T-helper 2 cell treated with Interferon-gamma antibody and Interleukin-4, amounts not matched to agents 100 ng/mL and 5 ng/mL, for 36 hours (primary cell): ENCODE data around the gene NRL. TPM values are rescaled to one million over a fixed set of nuclear protein-coding genes. Genes with fewer than 3 reads are reported as not detected.

Experiments
- intact Hi-C: fragments of 100-400 bp; cut with micrococcal nuclease; formaldehyde crosslinking; loops from one replicate; pipeline ENCODE4 v1.15.1; 2023
- total RNA-seq: library from RNA; stranded (reverse); gene quantifications from 2 replicates; pipeline ENCODE4 v1.2.3, GENCODE V29; 2022

NRL gene
- total RNA-seq, 1 donor from 2014 or later: 2.4 TPM

DNA sequence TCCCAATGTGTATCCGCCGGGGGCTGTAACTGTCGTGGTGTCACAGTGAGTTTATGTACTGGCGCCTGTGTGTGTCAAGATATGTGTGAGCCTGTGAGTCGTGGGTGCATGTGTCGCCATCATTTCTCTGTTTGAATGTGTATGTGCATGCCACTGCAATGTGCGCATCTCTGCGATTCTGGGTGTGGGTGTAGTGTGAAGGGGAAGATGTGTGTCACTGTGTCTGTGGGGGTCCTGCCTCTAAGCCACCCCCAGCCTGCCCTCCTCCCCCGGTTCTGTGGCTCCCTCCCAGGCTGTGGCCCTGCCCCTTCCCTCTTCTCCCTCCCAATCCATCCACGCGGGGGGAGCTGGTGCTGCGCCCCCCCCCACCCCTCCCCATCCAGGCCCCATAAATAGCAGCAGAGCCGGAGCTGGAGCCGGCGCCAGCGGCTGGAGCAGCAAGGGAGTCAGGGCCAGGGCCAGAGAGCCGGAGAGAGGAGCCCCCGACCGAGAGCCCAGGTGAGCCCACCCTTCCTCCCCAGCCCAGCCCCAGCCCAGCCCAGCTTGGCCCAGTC, 43.5 kb downstream of the NRL start, which contains the start of gene CPNE6:
TSS of gene CPNE6 (plus strand) at position 419 of the 554 bp plus-strand sequence. CDS start 1,375 bp downstream, outside the sequence.
- intact Hi-C loops: no loop called here

DNA sequence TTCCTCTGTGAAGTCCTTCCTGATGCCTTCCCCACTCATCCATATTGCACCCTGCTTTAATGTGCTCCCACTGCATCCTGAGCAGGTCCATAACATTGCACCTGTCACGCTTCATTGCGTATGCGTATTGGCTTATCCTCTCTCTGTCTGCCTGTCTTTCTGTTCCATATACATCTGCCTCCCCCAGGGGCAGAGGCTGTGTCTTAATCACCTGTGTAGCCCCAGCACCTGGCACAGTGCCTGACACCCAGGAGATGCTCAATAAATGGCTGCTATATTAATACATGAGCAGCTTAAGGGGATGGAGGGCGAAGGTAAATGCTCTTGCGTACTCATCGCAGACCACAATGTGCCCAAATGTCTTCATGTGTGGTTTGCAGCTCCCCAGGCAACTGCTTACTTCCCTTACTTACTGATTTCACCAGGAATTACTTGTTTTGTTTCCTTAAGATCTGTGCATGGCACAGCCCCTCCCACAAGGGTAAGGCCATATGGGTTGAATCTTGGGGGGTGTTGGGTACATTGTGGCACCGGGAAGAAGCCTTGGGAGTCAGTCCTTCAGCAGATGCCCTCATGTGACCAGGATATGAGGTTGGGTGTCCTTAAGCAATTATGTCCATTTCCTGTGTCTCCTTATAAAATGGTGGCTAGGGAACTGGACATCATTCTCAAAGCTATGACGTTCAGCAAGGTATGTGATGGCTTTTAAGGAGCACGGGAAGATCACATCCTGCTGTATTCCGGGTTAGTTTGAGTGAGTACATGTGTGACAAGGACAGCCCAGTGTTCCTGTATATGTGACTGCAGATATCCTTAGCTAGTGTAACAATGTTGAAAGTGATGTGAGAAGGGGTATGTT, 44.2 kb downstream of the NRL start:
- intact Hi-C loops: no loop called here

DNA sequence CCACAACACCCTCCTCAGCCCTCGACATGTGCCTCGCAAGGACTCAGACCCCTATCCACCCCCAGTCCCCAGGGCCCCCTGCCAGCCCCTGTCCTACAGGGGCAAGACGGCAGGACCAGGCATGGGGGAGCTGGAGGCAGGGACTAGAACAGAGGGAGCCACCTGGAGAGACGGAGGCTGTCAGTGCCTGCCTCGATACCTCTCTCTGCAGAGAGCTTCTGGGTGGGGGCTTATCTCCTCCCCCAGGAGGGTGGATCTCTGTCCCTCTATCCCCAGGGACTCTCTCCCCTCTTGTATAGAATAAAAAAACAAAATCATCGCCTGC, 45.4 kb downstream of the NRL start:
- intact Hi-C loops: no loop called here

DNA sequence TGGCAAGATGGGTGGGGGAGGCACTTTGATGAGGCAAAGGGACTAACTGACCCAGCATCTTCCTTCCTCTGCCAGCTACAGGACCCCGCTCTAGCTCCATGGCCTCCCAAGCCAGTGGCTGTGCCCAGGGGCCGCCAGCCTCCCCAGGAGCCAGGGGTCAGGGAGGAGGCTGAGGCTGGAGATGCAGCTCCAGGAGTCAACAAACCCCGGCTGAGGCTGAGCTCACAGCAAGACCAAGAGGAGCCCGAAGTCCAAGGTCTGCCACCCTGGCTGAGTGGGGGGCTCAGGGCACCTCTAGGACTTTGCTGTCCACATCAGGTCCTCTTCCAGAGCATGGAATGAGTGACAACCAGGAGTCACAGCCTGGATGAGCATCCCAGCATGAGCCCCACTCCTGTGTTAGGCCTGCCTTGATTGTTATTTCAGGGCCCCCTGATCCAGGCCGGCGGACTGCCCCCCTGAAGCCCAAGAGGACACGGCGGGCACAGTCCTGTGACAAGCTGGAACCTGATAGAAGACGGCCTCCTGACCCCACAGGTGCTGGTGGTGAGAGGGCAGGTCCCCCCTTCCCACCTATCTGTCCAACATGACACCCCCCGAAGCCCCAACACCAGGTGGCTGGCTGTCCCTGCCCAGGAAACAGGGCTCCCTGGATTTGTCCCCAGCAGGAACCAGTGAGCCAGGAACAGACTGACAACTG, 45.9 kb downstream of the NRL start:
- intact Hi-C loops: no loop called here

DNA sequence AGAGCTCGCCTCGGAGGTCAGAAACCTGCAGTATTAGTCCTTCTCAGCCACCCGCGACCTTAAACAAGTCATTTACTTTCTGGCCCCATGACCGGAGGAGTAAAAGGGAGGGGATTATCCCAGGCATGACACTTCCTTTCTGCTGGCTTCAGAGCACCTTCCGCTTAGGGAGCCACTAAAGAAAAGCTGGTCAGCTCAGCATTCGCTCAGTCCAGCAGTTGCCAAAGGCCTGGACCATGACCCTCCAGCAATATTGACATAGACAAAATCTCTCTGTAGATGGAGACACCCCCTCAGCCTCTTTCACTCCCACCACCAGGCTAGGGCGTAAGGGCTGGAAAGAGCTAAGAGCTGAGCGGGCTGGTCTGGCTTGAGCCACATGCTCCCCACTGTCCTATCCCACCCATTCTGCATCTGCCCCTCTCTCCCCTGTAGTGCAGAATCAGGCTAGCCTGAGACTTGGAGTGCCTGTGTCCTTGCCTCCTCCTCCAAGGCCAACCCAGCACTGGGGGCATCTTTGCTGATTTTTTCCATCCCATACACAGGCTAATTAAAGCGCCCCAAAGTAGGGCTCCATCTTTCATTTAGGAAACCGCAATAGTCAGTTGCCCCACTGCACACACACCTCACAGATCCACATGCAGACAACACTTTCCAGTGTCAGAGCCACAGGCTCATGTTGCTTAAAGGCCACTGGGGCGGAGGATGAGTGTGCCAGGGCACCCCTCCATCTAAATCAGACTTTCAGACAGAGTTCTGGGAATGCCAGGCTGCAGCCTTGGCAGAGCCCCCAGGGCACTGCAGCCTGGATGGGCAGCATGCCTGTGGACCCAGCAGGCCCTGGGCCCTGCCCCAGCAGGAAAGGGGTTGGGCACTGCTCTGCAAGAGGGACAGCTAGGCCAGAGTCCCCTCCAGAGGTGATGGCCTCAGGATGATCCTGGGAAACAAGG, 47.3 kb downstream of the NRL start:
- intact Hi-C loops: no loop called here

DNA sequence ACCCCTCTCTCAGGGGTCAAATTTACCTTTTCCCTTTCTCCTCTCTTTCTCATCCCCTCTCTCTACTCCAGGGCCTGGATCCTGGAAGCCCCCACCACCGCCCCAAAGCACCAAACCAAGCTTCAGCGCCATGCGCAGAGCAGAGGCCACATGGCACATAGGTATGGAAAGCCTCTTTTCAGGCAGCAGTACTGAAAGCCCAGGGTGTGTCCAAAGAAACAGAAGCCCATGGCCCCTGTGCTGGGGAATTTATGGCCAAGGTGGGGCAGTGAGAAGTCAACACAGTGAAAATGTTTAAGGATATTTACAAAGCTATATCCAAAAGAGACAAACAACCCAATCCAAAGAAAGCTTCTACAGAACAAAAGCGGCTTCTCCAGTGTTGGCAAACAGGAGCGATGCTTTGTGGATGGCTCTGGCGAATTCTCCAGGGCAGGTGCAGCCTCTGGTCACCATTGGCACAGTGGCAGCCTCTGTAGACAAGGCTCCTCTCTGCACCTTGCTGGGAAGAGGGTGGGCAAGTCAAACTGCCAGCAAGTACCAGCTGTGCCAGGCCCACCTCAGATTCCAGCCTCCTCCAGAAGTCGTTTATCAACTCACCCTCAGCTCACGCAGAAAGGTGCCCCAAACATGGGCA, 48.1 kb downstream of the NRL start:
- intact Hi-C loops: no loop called here

DNA sequence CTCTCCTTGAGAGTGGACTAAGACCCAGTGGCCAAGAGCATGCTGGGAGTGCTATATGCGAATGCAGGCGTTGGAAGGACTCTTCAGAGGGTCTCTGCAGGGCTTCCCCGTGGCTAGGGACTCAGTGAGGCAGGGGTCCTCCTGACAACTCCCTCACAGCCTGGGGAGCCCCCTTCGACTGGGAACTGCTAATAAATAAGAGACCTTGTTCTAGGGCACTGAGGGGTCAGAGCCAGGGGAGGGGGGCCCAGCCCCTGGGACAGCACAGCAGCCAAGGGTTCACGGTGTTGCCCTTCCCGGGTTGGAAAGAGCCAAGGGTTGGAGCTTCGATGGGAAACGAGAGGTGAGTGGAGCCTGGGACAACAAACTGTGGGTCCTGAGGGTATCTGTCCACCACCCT, 49.3 kb downstream of the NRL start:
- intact Hi-C loops: no loop called here

DNA sequence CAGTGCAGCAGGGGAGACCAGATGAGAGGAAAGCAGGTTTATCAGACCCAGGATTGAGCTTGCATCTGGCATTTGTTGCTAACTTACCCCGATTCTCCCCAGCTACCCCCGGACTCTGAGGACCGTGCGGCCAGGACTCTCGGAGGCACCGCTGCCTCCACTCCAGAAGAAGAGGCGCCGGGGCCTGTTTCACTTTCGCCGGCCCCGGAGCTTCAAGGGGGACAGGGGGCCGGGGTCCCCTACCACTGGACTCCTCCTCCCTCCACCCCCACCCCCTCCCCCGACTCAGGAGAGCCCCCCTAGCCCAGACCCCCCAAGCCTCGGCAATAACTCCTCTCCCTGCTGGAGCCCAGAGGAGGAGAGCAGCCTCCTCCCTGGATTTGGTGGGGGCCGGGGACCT, 49.9 kb downstream of the NRL start:
- intact Hi-C loops: no loop called here

DNA sequence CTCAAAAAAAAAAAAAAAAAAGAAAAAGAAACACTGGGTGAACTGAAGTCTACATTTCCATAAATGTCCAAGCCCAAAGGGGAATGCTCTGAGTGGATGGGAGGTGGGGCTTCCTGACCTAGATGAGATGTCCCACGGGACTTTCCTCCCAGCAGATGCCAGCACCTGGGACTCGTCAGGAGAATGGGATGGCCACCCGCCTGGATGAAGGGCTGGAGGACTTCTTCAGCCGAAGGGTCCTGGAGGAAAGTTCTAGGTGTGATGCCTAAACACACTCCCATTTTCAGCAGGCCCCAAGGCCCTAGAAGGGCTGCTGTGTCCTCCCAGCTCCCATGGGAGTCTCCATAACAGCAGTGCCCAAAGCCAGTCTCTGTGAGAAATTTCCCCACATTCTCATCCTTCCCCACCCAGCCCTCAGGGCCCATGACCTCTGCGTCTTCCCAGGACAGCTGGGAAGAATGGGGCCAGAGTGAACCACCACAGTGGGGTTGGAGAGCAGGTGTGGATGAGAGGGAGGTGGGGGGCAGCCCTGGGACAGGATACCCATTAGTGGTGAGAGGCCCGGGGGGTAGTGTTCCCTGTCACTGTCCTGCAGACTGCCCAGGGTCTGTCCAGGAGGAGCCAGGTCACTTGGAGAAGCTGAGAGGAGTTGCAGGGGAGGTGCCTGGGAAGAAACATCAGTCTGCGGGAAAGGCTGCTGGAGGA, 50.5 kb downstream of the NRL start:
- intact Hi-C loops: no loop called here

DNA sequence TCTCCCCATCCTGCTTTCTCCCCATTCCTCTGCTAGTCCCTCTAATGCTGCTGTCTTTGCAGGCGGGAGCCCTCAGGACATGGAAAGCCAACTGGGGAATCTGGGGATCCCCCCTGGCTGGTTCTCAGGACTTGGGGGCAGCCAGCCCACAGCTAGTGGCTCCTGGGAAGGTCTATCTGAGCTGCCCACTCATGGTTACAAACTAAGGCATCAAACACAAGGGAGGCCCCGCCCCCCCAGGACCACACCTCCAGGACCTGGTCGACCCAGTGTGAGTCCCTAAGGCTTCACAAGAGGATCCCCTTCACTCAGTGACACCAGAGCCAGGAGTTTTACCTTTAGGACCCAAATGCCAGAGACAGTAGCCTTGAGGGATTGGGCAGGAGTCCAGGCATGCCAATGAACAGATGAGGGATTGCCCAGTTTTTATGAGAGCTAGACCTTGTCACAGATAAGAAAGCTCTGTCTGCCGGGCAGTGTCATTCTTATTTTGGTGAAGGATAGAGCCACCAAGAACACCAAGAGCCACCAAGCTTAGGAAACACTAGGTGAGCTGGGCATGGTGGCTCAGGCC, 51.4 kb downstream of the NRL start:
- intact Hi-C loops: no loop called here

DNA sequence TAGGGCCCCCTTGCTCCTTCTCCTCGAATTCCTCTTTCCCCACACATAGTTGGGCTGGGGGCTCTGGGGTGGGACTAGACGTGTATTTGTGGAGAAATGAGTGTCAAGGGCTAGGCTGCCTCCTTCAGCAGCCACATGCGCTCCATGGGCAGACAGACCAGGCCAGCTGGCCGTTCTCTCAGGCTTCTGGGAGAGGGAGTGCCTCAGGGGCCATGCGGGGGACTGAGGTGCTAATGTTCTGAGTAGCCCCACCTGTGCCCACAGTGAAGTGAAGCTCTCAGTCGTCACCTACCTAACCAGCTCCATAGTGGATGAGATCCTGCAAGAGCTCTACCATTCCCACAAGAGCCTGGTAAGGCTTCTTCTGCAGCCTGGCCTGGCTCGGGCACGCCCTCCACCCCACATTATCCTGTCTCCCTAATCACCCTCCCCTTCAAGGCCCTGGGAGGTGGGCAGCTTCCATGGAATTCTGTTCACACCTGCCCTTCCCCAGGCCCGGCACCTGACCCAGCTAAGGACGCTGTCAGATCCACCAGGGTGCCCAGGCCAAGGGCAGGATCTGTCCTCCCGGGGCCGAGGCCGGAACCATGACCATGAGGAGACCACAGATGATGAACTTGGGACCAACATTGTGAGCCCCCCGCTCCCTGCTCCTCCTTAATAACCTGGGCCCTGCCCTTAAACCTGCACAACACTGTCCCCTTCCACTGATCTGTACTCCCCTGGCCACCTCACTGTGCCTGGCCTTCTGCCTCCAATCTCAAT, 52.4 kb downstream of the NRL start:
- intact Hi-C loops: no loop called here

DNA sequence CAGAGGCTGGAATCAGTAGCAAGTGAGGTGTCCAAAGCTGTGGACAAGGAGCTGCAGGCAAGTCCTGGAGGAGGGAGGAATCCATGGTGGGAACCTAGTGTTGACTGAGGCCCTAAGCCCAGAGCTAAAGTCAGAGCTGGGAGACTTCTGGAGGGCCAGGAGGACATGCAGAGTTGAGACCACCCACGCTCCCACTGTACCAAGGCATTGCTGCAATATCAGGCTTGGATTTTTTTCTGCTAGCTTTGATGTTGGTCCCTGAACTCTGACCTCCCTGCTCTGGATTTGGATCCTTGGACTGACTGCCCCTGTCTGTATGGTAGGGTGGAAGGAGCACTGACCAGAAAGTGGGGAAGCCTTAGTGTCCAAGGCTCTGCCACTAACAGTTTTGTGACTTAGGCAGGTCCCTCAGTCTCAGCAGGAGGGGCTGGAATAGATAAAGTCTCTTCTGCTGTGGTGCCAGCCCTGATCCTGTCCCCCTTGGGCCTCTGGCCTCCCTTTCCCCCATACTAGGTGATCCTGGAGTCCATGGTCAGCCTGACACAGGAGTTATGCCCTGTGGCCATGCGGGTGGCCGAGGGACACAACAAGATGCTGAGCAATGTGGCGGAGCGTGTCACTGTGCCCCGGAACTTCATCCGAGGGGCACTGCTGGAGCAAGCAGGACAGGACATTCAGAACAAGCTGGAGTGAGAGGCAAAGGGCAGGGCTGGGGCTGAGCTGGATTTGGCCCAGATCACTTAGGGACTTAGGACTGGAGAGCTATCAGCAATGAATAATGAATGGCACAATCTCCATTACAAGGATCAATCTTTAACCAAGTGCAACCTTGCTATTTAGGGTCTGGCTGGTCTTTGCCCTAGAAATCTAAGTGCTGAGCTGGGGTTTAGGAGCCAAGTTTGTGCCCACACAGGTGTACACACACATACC, 53.5 kb downstream of the NRL start:
- intact Hi-C loops: no loop called here

DNA sequence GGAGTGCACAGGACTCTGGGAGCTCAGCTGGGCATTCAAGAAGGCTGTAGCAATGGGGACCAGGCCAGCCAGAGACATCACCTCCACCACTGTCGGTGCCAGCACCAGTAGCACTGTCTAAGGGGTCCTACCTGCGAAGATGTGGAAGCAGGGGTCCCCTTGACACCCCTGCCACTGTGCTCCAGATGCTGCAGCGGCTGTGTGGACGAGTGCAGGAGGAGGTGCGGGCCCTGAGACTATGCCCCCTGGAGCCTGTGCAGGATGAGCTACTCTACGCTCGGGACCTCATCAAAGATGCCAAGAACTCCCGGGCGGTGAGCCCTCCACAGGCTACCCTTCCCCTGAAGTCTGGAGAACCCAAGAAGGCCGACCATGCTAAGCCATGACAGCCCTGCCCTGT, 54.3 kb downstream of the NRL start:
- intact Hi-C loops: no loop called here

DNA sequence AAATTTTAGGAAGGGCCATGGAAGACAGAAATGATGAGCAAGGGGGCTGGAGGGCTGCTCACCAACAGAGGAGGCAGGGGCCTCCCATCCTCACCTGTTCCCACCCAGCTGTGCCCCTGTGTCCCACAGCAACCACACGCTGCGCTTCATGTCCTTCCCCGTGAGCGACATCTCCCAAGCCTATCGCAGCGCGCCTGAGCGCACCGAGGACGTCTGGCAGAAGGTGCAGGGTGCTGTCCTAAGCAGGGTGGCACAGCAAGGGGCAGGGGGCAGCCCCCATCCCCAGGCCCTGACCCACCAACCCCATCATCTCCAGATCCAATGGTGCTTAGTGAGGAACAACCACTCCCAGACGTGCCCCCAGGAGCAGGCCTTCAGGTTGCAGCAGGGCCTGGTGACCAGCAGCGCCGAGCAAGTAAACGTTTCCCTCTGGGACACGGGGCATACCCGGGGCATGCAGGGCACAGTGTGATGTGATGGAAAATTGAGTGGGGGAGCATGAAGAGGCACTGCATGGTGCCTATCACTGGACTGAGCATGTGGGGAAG, 54.8 kb downstream of the NRL start:
- intact Hi-C loops: loop anchor here (2.0 to 5.0 kb wide), 2 partner anchors 48 to 101 kb away; partner anchors contain the start of gene IRF9

DNA sequence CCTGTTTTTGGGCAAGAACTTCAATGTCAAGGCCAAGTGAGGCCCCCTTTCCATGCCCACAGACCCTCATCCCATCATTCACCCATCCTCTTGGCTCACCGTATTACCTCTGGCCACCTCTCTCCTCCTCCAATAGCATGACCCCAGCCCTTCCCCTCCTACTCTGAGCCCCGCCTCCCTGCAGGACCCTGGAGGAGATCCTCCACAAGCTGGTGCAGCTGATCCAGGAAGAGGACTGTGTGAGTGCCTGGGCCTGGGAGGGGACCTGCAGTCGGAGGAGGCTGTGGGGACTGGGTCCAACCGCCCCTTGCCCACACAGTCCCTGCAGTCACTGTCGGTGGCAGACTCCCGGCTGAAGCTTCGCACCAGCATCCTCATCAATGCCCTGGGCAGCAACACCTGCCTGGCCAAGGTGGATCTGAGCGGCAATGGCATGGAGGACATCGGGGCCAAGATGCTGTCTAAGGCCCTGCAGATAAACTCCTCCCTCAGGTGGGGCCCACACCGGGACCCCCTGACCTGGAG, 55.7 kb downstream of the NRL start:
- intact Hi-C loops: loop anchor here (1.0 to 5.0 kb wide), 4 partner anchors 31 to 102 kb away; partner anchors contain the start of gene IRF9

DNA sequence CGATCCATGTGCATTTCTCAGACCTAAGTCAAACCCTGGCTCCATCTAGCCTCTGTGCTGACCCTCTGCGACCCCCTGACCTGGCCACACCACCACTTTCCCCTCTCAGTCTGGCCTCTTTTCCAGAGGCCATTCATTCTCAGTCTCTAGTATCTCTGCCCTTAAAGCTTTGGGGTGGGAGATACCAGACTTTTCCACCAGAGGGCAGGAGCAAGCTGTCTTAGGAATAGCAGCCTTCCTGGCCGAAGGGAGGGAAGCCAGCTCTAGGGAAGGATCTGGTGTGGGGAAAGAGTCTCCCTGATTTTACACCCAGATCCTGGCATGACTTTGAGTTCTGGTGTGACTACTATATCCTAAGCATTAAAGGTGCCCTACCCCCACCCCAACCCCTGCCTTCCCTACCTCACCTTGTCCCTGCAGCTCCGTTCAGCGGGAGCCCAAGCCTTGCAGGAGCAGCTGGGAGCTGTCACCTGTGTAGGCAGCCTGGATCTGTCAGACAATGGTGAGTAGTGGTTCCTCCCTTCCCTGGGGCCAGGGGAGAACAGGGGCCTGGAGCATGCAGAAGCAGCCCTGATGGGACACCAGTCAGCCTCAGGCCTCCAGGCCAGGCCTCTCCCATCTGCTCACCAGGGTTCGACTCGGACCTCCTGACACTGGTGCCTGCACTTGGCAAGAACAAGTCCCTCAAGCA, 56.3 kb downstream of the NRL start:
- intact Hi-C loops: loop anchor here (1.0 to 5.0 kb wide), 4 partner anchors 32 to 102 kb away; partner anchors contain the start of gene IRF9

DNA sequence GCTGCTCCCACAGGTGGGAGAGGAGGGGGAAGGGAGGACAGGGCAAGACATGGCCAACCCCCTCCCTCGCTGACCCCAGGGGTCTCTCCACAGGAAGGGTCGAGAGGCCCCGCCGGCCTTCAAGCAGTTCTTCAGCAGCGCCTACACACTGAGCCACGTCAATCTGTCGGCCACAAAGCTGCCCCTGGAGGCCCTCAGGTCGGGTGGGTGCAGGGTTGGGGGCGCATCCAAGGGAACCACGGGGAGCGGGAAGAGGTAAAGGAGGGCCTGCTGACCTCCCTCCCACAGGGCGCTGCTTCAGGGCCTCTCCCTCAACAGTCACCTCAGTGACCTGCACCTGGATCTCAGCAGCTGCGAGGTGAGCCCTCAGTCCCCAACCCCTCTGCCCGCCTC, 56.9 kb downstream of the NRL start:
- intact Hi-C loops: loop anchor here (1.0 to 5.0 kb wide), 4 partner anchors 32 to 103 kb away; partner anchors contain the start of gene IRF9
